ENCODE data around the gene TMEM138.
A peak's percentile ranks its signal among the peaks of the same experiment; 100 is the strongest.

The TMEM138 gene

GRCh38 chr11:61328351-61328750 is 33.8 kb upstream of the TMEM138 start:
- Histone ChIP-seq H3K36me3 (replicated peaks; ENCODE audit: low read depth, low read length) (peaks cover 58% of the 10 kb centered on the region), H3K4me3 (ENCODE audit: low read length) (no peak overlapping the region), H3K79me2 (ENCODE audit: low read length) (peaks cover 81% of the 10 kb centered on the region), H3K27ac (ENCODE audit: low read length) (no peak overlapping the region), H3K9me3 (ENCODE audit: insufficient read depth, low read length) (no peaks in the 10 kb centered on the region), H3K4me2 (ENCODE audit: low read length) (no peak overlapping the region), H3K9ac (ENCODE audit: low read length) (no peak overlapping the region), H2AFZ (ENCODE audit: low read depth, low read length) (no peak overlapping the region), H3K27me3 (ENCODE audit: low read depth, low read length) (no peaks in the 10 kb centered on the region), H3K4me1 (ENCODE audit: low read length) (peaks cover 13% of the 10 kb centered on the region), H4K20me1 (ENCODE audit: insufficient read depth, low read length) (peaks cover 14% of the 10 kb centered on the region)
- TF ChIP-seq CTCF (IDR thresholded peaks at IDR 0.05; ENCODE audit: low read depth, low read length) (no peak), EZH2phosphoT487 (IDR thresholded peaks at IDR 0.05; ENCODE audit: low read depth) (no peak)

GRCh38 chr11:61329871-61330270 is 32.3 kb upstream of the TMEM138 start:
- H3K36me3 ChIP-seq (replicated peaks; ENCODE audit: low read depth, low read length) = peaks cover 46% of the 10 kb centered on the region

GRCh38 chr11:61331651-61332050 is 30.5 kb upstream of the TMEM138 start:
- Histone ChIP-seq H3K36me3 (replicated peaks; ENCODE audit: low read depth, low read length) (peaks cover 36% of the 10 kb centered on the region), H3K4me2 (ENCODE audit: low read length) (peak overlapping the region; percentile 95), H3K4me3 (ENCODE audit: low read length) (peak overlapping the region; percentile 89), H3K4me1 (ENCODE audit: low read length) (peaks cover 28% of the 10 kb centered on the region), H3K79me2 (ENCODE audit: low read length) (peaks cover 73% of the 10 kb centered on the region), H4K20me1 (ENCODE audit: insufficient read depth, low read length) (peaks cover 14% of the 10 kb centered on the region), H3K9ac (ENCODE audit: low read length) (peak overlapping the region; percentile 89), H3K27me3 (ENCODE audit: low read depth, low read length) (no peaks in the 10 kb centered on the region), H2AFZ (ENCODE audit: low read depth, low read length) (no peak overlapping the region), H3K9me3 (ENCODE audit: insufficient read depth, low read length) (no peaks in the 10 kb centered on the region), H3K27ac (ENCODE audit: low read length) (no peak overlapping the region)
- TF ChIP-seq EZH2phosphoT487 (IDR thresholded peaks at IDR 0.05; ENCODE audit: low read depth) (no peak), CTCF (IDR thresholded peaks at IDR 0.05; ENCODE audit: low read depth, low read length) (no peak)

More at GRCh38 chr11:61329871-61330270, 32.3 kb upstream of the TMEM138 start:
- H3K4me1 ChIP-seq (ENCODE audit: low read length) = peaks cover 20% of the 10 kb centered on the region
- no peaks in the 10 kb centered on the region for H3K27me3 ChIP-seq (ENCODE audit: low read depth, low read length)
- TF ChIP-seq CTCF (IDR thresholded peaks at IDR 0.05; ENCODE audit: low read depth, low read length) = no peak
- no peak for TF ChIP-seq EZH2phosphoT487 (IDR thresholded peaks at IDR 0.05; ENCODE audit: low read depth)
- H4K20me1 ChIP-seq (ENCODE audit: insufficient read depth, low read length) = peaks cover 14% of the 10 kb centered on the region
- no peak overlapping the region for H2AFZ ChIP-seq (ENCODE audit: low read depth, low read length)
- H3K27ac ChIP-seq (ENCODE audit: low read length) = no peak overlapping the region
- H3K9me3 ChIP-seq (ENCODE audit: insufficient read depth, low read length) = no peaks in the 10 kb centered on the region
- H3K4me2 ChIP-seq (ENCODE audit: low read length) = no peak overlapping the region
- no peak overlapping the region for H3K9ac ChIP-seq (ENCODE audit: low read length)
- peaks cover 89% of the 10 kb centered on the region for H3K79me2 ChIP-seq (ENCODE audit: low read length)
- H3K4me3 ChIP-seq (ENCODE audit: low read length) = no peak overlapping the region

GRCh38 chr11:61332281-61332796 is 29.8 kb upstream of the TMEM138 start:
- Histone ChIP-seq H2AFZ (ENCODE audit: low read depth, low read length) (0 out of 2 replicates have a peak overlapping the region, but pooled peaks have one; percentile 50), H3K9ac (ENCODE audit: low read length) (peak overlapping the region; percentile 89), H3K4me2 (ENCODE audit: low read length) (peak overlapping the region; percentile 95), H3K27me3 (ENCODE audit: low read depth, low read length) (no peaks in the 10 kb centered on the region), H3K4me1 (ENCODE audit: low read length) (peaks cover 29% of the 10 kb centered on the region), H3K4me3 (ENCODE audit: low read length) (peak overlapping the region; percentile 89), H4K20me1 (ENCODE audit: insufficient read depth, low read length) (peaks cover 14% of the 10 kb centered on the region), H3K9me3 (ENCODE audit: insufficient read depth, low read length) (no peaks in the 10 kb centered on the region), H3K36me3 (replicated peaks; ENCODE audit: low read depth, low read length) (peaks cover 32% of the 10 kb centered on the region), H3K79me2 (ENCODE audit: low read length) (peaks cover 66% of the 10 kb centered on the region), H3K27ac (ENCODE audit: low read length) (peak overlapping the region; percentile 46)
- TF ChIP-seq EZH2phosphoT487 (IDR thresholded peaks at IDR 0.05; ENCODE audit: low read depth) = no peak
- TF ChIP-seq CTCF (IDR thresholded peaks at IDR 0.05; ENCODE audit: low read depth, low read length) = no peak
